SK-N-SH treated with all-trans-retinoic acid at 6 μM for 48 hours (cell line): ENCODE data around the gene DYRK2.

ENCODE experiments used
- ATAC-seq: fragments of 200-7000 bp; cut with Tn5 transposase; 3 replicates; pipeline ENCODE4 v1.9.1; 2020; ENCODE audit warnings: mild to moderate bottlenecking, moderate library complexity
- ARNTL ChIP-seq: fragments of 450-650 bp; formaldehyde crosslinking; IDR thresholded peaks from 2 replicates; pipeline ENCODE4 v1.5.0; 2020; ENCODE audit warnings: low read depth, mild to moderate bottlenecking, moderate library complexity, borderline replicate concordance
- BACH2 ChIP-seq: fragments of 250-450 bp; sonication (Bioruptor Pico); IDR thresholded peaks from 2 replicates; pipeline ENCODE4 v1.9.0; 2021; ENCODE audit warnings: mild to moderate bottlenecking, borderline replicate concordance
- CSDC2 ChIP-seq: fragments of 250-450 bp; sonication (Bioruptor Pico); IDR thresholded peaks from 2 replicates; pipeline ENCODE4 v1.5.0; 2020; ENCODE audit warnings: mild to moderate bottlenecking, moderate library complexity
- ESRRG ChIP-seq: fragments of 250-450 bp; sonication (Bioruptor Pico); IDR thresholded peaks from 2 replicates; pipeline ENCODE4 v1.6.1; 2021; ENCODE audit warnings: mild to moderate bottlenecking
- GLIS3 ChIP-seq: fragments of 250-450 bp; sonication (Bioruptor Pico); IDR thresholded peaks from 2 replicates; pipeline ENCODE4 v1.5.0; 2020; ENCODE audit warnings: mild to moderate bottlenecking, moderate library complexity
- ISL1 ChIP-seq: fragments of 250-450 bp; sonication (Bioruptor Pico); IDR thresholded peaks from 2 replicates; pipeline ENCODE4 v2.1.2; 2022; ENCODE audit warnings: mild to moderate bottlenecking, moderate library complexity
- OSR1 ChIP-seq: fragments of 250-450 bp; sonication (Bioruptor Pico); IDR thresholded peaks from 2 replicates; pipeline ENCODE4 v1.8.0; 2022; ENCODE audit warnings: moderate library complexity, mild to moderate bottlenecking, inconsistent platforms
- RARB ChIP-seq: fragments of 250-450 bp; sonication (Bioruptor Pico); IDR thresholded peaks from 2 replicates; pipeline ENCODE4 v1.8.0; 2021; ENCODE audit warnings: mild to moderate bottlenecking, moderate library complexity
- SNAI2 ChIP-seq: fragments of 250-450 bp; sonication (Bioruptor Pico); IDR thresholded peaks from 2 replicates; pipeline ENCODE4 v1.5.0; 2020; ENCODE audit warnings: mild to moderate bottlenecking, moderate library complexity
- TCF4 ChIP-seq: fragments of 250-450 bp; sonication (Bioruptor Pico); IDR thresholded peaks from 2 replicates; pipeline ENCODE4 v1.8.0; 2021; ENCODE audit warnings: mild to moderate bottlenecking, moderate library complexity, borderline replicate concordance
- TOX ChIP-seq: fragments of 250-450 bp; sonication (Bioruptor Pico); IDR thresholded peaks from 2 replicates; pipeline ENCODE4 v1.8.0; 2021; ENCODE audit warnings: mild to moderate bottlenecking, moderate library complexity, borderline replicate concordance
- ZC3H10 ChIP-seq: fragments of 250-450 bp; sonication (Bioruptor Pico); IDR thresholded peaks from 2 replicates; pipeline ENCODE4 v1.5.1; 2021; ENCODE audit warnings: mild to moderate bottlenecking, moderate library complexity
- ZFP30 ChIP-seq: fragments of 450-650 bp; formaldehyde crosslinking; IDR thresholded peaks from 2 replicates; pipeline ENCODE4 v1.5.0; 2022; ENCODE audit warnings: mild to moderate bottlenecking, moderate library complexity
- ZNF70 ChIP-seq: fragments of 450-650 bp; formaldehyde crosslinking; IDR thresholded peaks from 2 replicates; pipeline ENCODE4 v1.5.0; 2020; ENCODE audit warnings: mild to moderate bottlenecking, moderate library complexity
- ZNF8 ChIP-seq: fragments of 450-650 bp; formaldehyde crosslinking; IDR thresholded peaks from 2 replicates; pipeline ENCODE4 v1.5.0; 2020; ENCODE audit warnings: mild to moderate bottlenecking, moderate library complexity
- TF ChIP-seq, protein P1 (sequence below): fragments of 250-450 bp; sonication (Bioruptor Pico); IDR thresholded peaks from 2 replicates; pipeline ENCODE4 v1.5.1; 2021; ENCODE audit warnings: mild to moderate bottlenecking, moderate library complexity
- TF ChIP-seq, protein P2 (sequence below): fragments of 250-450 bp; sonication (Bioruptor Pico); IDR thresholded peaks from 2 replicates; pipeline ENCODE4 v1.5.1; 2020; ENCODE audit warnings: low read depth, mild to moderate bottlenecking, moderate library complexity
- TF ChIP-seq, protein P3 (sequence below): fragments of 250-450 bp; sonication (Bioruptor Pico); IDR thresholded peaks from 2 replicates; pipeline ENCODE4 v1.8.0; 2020; ENCODE audit warnings: mild to moderate bottlenecking, moderate library complexity, borderline replicate concordance
- TF ChIP-seq, protein P4 (sequence below): fragments of 250-450 bp; sonication (Bioruptor Pico); IDR thresholded peaks from 2 replicates; pipeline ENCODE4 v1.8.0; 2021; ENCODE audit warnings: low read depth, mild to moderate bottlenecking, moderate library complexity, borderline replicate concordance
- TF ChIP-seq, protein P5 (sequence below): fragments of 250-450 bp; sonication (Bioruptor Pico); IDR thresholded peaks from 2 replicates; pipeline ENCODE4 v1.5.0; 2020; ENCODE audit warnings: mild to moderate bottlenecking, moderate library complexity

The DYRK2 gene

DNA sequence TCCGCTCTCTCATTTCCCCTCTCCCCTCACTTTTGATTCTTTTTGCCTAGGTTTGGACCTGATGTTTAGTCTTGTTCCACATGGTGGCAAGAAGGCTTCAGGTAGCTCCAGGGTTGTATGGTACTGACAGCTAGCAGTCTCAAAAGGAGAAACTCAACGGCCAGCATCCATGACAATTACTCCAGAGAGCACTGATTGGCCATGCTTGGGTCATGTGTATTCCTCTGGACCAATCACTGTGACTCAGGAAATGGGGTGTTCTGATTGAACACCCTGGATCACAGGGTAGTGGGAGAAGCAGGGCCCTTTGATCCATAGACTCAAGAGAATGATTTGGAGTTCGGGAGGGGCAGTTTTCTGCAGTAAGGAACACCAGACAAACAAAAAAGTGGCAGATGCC is 45.3 kb downstream of the DYRK2 start:
- TF ChIP-seq, protein P1, sequence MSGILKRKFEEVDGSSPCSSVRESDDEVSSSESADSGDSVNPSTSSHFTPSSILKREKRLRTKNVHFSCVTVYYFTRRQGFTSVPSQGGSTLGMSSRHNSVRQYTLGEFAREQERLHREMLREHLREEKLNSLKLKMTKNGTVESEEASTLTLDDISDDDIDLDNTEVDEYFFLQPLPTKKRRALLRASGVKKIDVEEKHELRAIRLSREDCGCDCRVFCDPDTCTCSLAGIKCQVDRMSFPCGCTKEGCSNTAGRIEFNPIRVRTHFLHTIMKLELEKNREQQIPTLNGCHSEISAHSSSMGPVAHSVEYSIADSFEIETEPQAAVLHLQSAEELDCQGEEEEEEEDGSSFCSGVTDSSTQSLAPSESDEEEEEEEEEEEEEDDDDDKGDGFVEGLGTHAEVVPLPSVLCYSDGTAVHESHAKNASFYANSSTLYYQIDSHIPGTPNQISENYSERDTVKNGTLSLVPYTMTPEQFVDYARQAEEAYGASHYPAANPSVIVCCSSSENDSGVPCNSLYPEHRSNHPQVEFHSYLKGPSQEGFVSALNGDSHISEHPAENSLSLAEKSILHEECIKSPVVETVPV (CRISPR knock-in tag): no peak
- TF ChIP-seq, protein P2, sequence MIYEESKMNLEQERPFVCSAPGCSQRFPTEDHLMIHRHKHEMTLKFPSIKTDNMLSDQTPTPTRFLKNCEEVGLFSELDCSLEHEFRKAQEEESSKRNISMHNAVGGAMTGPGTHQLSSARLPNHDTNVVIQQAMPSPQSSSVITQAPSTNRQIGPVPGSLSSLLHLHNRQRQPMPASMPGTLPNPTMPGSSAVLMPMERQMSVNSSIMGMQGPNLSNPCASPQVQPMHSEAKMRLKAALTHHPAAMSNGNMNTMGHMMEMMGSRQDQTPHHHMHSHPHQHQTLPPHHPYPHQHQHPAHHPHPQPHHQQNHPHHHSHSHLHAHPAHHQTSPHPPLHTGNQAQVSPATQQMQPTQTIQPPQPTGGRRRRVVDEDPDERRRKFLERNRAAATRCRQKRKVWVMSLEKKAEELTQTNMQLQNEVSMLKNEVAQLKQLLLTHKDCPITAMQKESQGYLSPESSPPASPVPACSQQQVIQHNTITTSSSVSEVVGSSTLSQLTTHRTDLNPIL: no peak
- ATAC-seq: no peak

DNA sequence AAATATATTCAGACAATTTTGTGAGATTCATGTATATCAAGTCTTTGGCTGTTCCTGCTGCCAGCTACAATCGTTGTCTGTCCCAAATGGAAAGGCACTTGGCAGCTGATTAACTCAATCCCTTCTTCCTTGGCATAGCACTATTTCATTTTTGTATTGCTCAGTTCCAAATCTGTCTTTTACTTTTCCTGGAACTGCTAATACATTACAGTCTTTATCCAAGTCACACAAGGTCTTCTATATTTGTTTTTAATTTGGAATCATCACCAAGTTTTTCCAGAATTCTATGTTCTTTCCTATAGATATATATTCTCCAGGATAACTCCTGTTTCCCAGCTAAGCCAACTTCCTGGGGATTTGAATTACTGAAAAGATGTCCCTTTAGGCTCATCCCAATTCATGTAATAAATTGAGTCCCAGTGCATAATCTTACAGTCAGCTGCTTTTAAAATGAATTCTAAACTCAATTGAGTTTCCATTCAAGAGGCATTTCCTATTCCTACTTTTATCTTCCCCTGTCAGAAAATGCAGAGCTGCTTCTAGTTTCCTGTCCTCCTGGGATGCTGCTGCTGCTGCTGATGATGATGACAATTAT is 45.9 kb downstream of the DYRK2 start:
- TF ChIP-seq ZNF70 (CRISPR knock-in tag): no peak
- TF ChIP-seq, protein P3, sequence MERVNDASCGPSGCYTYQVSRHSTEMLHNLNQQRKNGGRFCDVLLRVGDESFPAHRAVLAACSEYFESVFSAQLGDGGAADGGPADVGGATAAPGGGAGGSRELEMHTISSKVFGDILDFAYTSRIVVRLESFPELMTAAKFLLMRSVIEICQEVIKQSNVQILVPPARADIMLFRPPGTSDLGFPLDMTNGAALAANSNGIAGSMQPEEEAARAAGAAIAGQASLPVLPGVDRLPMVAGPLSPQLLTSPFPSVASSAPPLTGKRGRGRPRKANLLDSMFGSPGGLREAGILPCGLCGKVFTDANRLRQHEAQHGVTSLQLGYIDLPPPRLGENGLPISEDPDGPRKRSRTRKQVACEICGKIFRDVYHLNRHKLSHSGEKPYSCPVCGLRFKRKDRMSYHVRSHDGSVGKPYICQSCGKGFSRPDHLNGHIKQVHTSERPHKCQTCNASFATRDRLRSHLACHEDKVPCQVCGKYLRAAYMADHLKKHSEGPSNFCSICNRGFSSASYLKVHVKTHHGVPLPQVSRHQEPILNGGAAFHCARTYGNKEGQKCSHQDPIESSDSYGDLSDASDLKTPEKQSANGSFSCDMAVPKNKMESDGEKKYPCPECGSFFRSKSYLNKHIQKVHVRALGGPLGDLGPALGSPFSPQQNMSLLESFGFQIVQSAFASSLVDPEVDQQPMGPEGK (CRISPR knock-in tag): no peak
- no peak for TF ChIP-seq RARB
- no peak for TF ChIP-seq TCF4 (CRISPR knock-in tag)
- no peak for TF ChIP-seq ZFP30 (CRISPR knock-in tag)
- no peak for TF ChIP-seq BACH2 (CRISPR knock-in tag)
- no peak for TF ChIP-seq ZC3H10 (CRISPR knock-in tag)
- TF ChIP-seq, protein P4, sequence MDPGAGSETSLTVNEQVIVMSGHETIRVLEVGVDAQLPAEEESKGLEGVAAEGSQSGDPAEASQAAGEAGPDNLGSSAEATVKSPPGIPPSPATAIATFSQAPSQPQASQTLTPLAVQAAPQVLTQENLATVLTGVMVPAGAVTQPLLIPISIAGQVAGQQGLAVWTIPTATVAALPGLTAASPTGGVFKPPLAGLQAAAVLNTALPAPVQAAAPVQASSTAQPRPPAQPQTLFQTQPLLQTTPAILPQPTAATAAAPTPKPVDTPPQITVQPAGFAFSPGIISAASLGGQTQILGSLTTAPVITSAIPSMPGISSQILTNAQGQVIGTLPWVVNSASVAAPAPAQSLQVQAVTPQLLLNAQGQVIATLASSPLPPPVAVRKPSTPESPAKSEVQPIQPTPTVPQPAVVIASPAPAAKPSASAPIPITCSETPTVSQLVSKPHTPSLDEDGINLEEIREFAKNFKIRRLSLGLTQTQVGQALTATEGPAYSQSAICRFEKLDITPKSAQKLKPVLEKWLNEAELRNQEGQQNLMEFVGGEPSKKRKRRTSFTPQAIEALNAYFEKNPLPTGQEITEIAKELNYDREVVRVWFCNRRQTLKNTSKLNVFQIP: no peak
- no peak for TF ChIP-seq GLIS3 (CRISPR knock-in tag)
- TF ChIP-seq, protein P5, sequence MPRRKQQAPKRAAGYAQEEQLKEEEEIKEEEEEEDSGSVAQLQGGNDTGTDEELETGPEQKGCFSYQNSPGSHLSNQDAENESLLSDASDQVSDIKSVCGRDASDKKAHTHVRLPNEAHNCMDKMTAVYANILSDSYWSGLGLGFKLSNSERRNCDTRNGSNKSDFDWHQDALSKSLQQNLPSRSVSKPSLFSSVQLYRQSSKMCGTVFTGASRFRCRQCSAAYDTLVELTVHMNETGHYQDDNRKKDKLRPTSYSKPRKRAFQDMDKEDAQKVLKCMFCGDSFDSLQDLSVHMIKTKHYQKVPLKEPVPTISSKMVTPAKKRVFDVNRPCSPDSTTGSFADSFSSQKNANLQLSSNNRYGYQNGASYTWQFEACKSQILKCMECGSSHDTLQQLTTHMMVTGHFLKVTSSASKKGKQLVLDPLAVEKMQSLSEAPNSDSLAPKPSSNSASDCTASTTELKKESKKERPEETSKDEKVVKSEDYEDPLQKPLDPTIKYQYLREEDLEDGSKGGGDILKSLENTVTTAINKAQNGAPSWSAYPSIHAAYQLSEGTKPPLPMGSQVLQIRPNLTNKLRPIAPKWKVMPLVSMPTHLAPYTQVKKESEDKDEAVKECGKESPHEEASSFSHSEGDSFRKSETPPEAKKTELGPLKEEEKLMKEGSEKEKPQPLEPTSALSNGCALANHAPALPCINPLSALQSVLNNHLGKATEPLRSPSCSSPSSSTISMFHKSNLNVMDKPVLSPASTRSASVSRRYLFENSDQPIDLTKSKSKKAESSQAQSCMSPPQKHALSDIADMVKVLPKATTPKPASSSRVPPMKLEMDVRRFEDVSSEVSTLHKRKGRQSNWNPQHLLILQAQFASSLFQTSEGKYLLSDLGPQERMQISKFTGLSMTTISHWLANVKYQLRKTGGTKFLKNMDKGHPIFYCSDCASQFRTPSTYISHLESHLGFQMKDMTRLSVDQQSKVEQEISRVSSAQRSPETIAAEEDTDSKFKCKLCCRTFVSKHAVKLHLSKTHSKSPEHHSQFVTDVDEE: no peak
- TF ChIP-seq ISL1: no peak
- no peak for TF ChIP-seq TOX (CRISPR knock-in tag)
- no peak for TF ChIP-seq ESRRG (CRISPR knock-in tag)
- TF ChIP-seq CSDC2 (CRISPR knock-in tag): no peak
- no peak for TF ChIP-seq ARNTL
- no peak for TF ChIP-seq ZNF8 (CRISPR knock-in tag)
- TF ChIP-seq, all 23 proteins: peak for 0
- ATAC-seq: no peak

DNA sequence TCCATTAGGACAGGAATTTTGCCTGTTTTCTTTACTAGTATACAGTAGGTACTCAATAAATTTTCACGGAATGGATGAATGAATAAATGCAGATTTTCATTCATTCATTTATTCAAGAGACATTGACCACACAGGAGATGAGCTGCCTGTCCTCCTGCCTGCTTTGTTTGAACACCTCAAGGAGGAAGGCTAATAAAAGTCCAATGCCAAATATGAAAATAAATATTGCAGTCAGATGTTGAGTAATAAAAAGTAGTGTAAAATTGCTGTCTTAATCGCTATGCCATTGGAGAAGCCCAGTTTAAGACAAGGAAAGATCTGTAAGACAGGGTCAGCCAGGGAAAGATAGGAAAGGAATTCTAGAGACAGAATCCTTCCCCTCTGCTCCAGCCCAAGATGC is 47.4 kb downstream of the DYRK2 start:
- TF ChIP-seq, protein P5: no peak
- TF ChIP-seq OSR1 (CRISPR knock-in tag) (no peak), ESRRG (CRISPR knock-in tag) (no peak), SNAI2 (no peak), ZNF8 (CRISPR knock-in tag) (no peak), GLIS3 (CRISPR knock-in tag) (no peak)
- TF ChIP-seq, protein P4: no peak
- no peak for ATAC-seq
